Activated CD4-positive, CD25-positive, alpha-beta regulatory T cell treated with anti-CD3 and anti-CD28 coated beads, Interleukin-2, amount 50 U/mL, for 16 hours (primary cell): Measurements from ENCODE around the gene XYLB.
"Not testable (repeated sequence)": the region's sequence is repeated elsewhere in the genome, so short reads cannot be mapped to it uniquely, and the experiment has no call there.

Experiments used
- DNase-seq: peaks from one replicate; pipeline ENCODE4 v3.0.0-alpha.2; 2020; ENCODE audit warnings: low read depth, low spot score

XYLB gene

GRCh38 chr3:38346587-38347410 is at the start of gene XYLB:
Gene XYLB (plus strand): TSS chr3:38346785. CDS start chr3:38346869, 84 bp downstream.
- DNase-seq: peak; percentile 44

DNA sequence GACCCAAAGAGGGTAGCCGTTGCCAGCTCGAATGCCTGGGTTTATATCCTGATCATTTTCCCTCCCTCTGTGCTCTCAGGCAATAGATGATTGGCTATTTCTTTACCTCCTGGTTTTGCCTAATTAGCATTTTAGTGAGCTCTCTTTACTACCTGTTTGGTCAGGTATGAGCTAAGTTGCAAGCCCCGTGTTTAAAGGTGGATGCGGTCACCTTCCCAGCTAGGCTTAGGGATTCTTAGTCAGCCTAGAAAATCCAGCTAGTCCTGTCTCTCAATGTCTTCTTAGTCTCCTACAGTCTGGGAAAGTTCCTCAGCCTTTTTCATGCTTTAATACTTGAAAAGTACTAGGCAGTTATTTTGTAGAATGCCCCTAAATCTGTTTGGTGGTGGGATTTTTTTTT is 49.5 kb upstream of the XYLB start:
- not testable (repeated sequence) for DNase-seq

- no peak for DNase-seq
Observed at GRCh38 chr3:38297537-38297936, 49.0 kb upstream of the XYLB start.

- no peak for DNase-seq
Observed at GRCh38 chr3:38297947-38298711, 48.5 kb upstream of the XYLB start.

DNA sequence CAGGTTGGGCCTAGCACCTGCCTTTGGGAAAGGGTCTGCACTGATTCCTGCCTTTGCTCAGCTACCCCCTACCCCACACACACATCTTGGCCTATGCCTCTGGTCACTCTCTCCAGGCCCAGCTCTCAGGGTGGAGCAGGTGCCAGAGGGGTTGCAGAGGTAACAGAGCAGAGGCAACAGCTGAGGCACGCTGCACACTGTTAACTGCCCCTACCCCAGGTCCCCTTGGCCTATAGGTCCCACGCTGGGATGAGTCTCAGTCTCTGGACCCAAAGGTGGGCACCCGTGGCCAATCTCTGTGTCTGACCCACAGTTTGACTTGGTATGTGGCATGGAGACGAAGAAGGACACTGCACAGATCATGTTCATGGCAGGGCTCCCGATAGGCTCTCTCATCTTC is 39.6 kb upstream of the XYLB start:
- no peak for DNase-seq

DNA sequence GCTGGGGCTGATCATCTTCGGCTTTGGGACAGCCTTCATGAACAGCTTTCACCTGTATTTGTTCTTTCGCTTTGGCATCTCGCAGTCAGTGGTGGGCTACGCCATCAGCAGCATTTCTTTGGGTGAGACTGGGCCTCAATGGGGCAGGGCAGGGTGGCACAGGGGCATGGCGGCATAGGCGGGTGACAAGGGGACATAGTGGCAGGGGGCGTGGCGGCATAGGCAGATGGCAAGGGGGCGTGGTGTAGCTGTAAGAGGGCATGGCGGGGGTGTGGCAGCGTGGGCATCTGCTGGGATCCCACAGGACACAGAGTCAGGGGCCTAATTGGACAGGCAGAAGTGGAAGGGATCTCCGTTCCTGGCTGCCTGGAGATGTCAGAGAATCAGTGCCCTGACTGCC is 39.0 kb upstream of the XYLB start:
- no peak for DNase-seq

DNA sequence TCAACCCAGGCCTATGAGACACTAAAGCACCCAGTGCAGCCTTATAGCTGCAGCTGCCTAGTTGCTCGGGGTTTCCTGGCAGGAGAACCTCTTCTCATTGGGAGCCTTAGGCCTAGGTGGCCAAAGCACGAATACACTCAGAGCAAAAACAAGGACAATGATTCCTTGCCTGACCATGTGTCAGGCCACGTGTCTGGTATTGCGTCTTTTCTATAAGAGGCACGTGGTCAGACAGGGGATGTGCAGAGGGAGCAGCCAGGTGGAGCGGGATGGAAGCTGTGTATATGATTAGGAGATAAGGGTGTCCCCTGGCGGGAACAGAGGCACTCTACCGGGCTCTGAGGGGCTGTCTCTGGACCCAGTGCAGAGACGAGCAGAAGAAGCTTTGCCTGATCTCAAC is 38.1 kb upstream of the XYLB start:
- no peak for DNase-seq

DNA sequence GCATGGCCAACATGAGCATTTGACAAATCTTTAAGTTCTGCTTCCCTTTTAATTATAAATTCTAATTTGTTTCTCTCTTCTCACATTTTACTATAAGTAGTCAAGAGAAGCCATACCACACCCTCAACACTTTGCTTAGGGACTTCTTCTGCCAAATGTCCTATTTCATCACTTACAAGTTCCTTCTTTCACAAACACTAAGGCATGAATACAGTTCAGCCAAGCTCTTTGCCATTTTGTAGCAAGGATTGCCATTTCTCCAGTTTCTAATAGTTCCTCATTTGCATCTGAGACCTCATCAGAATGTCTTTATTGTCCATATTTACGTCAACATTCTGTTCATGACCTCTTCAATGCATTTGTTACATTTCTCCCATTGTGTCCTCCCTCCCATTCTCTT is 35.1 kb upstream of the XYLB start:
- no peak for DNase-seq

- DNase-seq: no peak
Observed at GRCh38 chr3:38311941-38312340, 34.6 kb upstream of the XYLB start.

DNA sequence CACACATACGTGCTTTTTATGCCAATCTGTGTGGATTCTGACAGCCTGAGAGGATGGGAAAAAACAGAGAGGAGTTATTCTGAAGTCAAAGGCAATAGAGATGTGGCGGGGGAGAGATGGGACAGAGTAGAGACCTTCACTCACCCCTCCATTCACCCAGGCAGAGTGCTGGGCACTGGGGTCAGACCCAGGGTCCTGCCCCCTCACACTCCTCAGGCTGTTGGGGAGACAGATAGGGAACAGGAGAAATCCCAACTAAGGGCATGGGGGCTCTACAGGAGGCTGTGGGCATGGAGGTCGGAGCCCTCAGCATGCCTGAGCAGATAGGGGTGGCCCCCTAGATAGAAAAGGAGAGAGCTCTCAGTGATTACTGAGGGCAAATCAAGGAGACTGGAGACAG is 34.2 kb upstream of the XYLB start:
- no peak for DNase-seq

DNA sequence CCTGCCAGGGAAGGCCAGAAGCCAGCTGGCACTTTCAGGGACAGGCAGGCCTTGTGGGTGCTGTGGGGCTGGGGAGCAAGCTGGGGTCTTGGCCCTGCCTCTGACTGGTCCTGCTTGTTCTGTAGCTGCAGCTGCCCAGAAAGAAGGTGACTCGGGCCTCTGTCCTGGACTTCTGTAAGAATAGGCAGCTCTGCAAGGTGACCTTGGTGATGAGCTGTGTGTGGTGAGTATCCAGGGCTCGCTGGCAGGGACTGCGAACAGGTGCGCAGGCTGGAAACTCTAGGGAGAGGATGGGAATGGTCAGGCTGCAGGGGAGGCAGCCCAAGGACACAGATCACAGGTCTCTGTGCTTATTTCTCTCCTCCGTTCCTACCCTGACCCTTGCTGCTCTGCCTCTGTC is 33.3 kb upstream of the XYLB start:
- no peak for DNase-seq

DNA sequence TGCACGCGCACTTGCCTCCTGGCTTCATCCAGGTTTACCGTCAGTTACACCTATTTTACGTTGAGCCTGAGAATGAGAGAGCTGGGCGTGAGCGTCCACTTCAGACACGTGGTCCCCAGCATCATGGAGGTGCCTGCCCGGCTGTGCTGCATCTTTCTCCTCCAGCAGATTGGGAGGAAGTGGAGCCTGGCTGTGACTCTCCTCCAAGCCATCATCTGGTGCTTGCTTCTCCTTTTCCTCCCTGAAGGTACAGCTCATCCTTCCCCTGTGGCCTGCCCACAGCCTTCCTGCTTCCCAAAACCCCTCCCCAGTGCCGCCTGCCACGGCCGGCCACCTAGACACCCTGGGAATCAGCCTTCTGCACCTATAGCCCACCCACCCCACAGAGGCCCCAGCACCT is 32.9 kb upstream of the XYLB start:
- no peak for DNase-seq

GRCh38 chr3:38314112-38314763 is 32.3 kb upstream of the XYLB start:
- no peak for DNase-seq

- DNase-seq: no peak
Observed at GRCh38 chr3:38314764-38315487, 31.7 kb upstream of the XYLB start.

DNA sequence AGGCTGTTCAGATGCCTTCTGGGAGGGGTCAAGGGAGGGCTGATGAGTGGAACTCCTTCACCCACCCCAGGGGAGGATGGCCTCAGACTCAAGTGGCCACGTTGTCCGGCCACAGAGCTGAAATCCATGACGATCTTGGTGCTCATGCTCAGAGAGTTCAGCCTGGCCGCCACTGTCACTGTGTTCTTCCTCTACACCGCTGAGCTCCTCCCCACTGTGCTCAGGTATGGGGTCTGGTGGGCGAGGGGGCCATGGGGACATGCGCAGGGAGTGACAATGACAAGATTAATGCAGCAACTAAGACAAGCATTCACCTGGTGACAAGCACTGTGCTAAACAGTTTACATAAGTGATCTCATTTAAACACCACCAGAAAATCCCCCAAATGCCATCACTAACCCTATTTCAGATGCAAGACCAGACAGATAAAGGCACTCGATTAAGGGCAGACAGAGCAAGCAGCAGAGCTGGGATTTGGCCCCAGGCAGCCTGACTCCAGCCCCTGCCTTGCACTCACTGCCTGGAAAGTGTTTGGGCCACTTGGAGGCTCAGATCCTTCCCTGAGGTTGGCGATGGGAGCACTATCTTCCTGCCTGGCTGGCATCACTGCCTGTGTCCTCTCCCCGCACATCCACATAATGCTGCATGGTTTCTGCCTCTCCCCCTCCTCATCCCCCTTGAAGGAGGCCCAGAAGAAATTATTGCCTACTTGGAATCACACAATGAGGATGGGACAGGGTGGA is 30.9 kb upstream of the XYLB start:
- DNase-seq: no peak

DNA sequence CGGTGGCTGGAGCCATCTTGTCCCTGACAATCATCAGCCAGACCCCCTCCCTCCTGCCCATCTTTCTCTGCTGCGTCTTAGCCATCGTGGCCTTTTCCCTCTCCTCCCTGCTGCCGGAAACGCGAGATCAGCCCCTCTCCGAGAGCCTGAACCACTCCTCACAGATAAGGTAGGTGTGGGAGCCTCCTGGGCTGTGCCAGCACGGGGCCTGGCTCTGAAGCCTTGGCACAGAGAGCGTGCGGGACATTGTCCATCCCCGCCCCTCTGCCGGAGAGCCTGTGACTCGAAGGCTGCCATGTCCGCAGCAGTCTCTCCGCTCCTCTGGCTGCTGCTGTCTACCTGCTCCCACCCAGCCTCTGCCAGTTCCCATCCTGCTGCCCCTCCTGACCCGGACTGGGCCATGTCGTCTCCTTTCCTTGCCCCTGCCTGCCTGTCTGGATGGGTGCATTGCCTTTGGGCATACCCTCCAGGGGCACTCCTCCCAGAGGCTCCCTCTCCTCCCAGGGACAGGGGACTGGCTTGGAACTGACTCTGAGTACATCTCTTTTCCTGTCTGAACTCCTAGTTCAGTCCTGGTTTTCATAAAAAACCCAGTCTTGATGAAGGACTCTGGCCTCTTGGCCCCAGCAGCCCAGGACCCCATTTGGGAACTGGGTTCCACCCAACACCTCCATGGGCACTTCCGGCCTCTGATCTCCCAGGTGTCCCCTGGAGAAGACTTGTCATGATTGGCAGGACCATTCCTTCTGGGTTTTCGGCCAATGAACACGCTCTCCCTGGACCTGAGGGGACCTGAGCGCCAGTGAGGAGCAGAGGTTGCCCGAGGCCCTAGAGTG is 30.0 kb upstream of the XYLB start:
- no peak for DNase-seq

GRCh38 chr3:38317192-38317759 is 29.3 kb upstream of the XYLB start:
- no peak for DNase-seq

- no peak for DNase-seq
Observed at GRCh38 chr3:38318766-38319671, 27.6 kb upstream of the XYLB start.

DNA sequence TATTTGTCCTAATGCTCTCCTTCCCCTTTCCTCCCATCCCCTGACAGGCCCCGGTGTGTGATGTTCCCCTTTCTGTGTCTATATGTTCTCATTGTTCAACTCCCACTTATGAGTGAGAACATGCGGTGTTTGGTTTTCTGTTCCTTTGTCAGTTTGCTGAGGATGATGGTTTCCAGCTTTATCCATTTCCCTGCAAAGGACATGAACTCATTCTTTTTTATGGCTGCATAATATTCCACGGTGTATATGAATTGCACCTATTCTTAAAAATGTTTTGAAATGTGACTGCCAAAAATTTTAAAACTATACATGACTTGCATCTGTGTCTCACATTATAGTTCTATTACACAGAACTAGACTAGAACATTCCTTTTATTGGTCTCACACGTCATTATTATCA is 25.9 kb upstream of the XYLB start:
- DNase-seq: not testable (repeated sequence)
